Stimulated activated CD4-positive, alpha-beta T cell treated with anti-CD3 and anti-CD28 coated beads, Interleukin-4, amount 100 ng/mL, for 4 hours (primary cell): ENCODE data around the gene DTNA.
"Not testable (repeated sequence)": the region's sequence is repeated elsewhere in the genome, so short reads cannot be mapped to it uniquely, and the experiment has no call there.

ENCODE experiments used
- DNase-seq, 2 experiments: peaks; one replicate each; pipeline ENCODE4 v3.0.0-alpha.2; 2020

The DTNA gene

DNA sequence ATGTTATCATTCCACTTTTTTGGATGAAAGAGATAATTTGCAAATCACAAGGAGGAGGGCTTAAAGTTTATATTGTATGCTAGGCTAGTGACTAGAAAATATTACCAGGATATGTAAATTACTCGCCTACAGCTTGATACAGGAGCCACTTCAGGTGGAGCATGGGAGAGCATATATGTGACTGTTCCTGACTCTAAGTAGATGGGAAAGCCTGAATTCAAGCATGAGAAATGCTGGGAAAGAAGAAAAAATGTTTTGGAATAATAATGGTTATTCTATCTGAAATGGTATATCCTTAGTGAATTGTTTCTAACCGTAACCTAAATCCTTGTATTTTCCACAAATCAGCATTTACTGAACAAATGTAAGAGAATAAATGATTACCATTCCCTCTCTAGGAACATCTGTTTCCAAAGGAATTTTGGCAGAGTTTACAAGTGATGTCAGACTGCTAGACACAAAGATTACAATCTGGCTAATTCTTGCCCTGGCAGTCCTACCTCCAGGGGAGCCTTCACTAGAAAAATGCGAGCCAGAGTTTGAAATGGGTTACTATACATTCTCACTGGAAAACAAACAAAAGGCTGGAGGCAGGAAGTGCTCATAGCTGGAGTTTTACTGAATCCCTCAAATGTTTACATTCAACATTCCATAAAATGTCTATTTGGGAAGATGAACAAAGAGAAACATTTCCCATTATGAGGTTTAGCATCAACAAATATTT is 201.7 kb downstream of the DTNA start:
- no peak for DNase-seq

DNA sequence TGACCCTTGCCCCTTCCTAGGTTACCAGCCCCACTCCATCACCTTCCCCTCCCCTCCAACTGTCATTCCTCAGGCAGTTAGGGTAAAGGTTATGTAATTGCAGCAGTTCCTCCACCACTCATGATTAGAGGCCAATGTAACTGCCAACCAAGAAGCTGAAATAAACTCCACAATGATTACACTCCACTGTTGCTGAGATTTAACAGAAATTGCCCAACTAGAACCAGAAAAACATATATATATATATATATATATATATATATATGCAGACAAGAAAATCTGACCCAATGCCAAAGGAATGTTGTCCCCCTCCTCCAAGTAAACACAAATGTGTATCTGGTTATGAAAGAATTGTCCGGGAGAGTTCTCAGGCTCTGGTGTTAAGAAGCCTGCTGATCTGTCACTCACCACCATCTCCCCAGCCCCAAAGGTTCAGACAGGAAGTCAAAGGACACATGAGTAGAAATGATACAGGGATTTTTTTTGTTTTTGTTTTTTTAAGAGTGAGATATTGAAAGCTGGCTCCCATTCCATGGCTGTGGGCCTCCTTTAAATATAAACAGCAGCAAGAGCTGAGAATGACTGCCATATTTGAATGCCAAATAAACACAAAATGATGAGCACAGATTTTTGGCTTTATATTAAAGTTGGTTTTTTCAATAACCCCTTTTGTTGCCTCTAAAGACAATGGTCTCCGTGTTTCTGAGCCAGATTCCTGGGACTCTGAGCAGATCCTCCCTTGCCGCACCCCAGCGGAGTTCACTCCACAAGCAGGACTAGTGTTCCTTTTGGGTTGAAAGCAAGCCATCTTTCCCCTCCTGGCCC is 204.0 kb downstream of the DTNA start:
- no peak for DNase-seq

DNA sequence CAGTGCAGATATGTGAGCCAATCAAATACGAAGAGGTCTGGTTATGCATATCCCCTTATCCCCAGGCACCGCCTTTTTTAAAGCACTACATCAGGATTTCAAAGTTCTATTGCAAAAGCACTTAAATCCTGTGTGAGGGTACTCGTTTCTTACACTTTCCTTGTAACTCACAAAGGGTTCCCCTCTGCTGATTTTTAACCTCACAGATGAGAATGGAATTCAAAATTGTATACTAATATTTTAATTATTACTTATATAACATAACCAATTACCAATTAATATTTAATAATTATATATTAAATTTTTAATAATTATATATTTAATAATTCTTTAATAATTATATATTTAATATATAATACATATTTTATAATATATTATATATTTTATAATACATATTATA is 204.9 kb downstream of the DTNA start:
- DNase-seq, result no peak

DNA sequence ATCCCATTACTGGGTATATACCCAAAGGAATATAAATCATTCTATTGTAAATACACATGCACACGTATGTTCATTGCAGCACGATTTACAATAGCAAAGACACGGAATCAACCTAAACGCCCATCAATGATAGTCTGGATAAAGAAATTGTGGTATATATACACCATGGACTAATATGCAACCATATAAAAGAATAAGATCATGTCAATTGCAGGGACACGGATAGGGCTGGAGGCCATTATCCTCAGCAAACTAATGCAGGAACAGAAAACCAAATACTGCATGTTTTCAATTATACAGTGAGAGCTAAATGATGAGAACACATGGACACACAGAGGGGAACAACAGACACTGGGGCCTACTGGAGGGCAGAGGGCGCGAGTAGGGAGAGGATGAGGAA is 206.4 kb downstream of the DTNA start:
- DNase-seq, result not testable (repeated sequence)

DNA sequence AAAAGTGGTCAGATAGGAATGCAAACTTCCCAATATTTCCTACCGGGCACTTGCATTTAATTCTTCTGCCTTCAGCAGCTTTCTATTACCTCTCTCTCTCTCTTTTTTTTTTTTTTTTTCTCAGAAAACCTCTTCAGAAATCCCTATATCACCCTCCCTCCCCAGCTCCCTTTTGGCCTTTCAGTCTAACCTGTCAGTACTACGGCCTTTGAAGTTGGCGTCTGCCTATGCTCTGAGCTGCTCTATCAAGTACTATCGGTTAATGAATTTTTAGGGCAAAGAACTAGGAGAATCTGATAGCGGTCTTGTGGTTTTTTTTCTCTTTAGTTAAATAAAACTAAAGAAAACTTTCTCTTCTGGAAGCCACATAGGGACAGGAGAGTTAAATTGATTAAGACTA is 208.8 kb downstream of the DTNA start:
- no peak for DNase-seq

DNA sequence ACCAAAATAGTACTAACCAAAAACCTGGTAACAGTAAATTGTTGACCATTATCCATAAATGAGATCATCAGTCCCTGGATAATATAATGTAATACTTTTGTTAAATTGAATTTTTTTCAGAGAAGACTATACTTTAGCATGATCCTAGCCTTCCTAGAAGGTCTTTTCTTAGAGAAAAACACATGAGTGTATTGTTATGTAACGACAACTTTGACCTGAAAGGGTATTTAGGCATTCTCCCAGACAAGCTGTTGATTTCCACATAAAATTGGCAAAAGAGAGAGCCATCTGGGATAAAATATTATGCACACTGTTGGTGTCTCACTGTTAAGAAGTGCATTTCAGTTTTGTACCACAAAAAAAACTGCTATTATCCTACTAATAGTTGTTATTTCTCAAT is 211.1 kb downstream of the DTNA start:
- no peak for DNase-seq

DNA sequence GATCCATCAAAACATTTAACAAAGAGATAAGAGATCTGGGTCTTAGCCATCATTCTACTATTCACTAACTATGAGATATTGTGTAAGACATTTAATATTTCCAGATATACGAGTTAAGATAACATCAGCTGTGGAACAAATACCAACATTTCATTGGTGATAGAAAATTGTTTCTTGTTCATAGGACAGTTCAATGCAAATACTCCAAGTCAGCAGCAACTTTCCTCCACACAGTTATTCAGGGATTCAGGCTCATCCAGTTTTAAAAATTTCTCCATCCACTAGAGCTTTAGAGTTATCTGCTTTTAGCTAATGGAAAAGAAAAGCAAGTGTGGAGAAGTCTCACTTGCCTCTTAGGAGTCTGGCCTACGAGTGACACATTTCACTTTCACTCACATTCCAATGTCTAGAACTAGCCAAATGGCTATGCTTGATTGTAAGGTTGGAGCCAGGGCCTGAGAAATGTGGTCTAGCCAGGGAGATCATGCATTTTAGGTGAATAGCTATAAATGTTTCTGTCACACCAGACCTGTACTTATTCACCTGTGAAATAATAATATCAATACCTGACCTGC is 211.8 kb downstream of the DTNA start:
- no peak for DNase-seq

DNA sequence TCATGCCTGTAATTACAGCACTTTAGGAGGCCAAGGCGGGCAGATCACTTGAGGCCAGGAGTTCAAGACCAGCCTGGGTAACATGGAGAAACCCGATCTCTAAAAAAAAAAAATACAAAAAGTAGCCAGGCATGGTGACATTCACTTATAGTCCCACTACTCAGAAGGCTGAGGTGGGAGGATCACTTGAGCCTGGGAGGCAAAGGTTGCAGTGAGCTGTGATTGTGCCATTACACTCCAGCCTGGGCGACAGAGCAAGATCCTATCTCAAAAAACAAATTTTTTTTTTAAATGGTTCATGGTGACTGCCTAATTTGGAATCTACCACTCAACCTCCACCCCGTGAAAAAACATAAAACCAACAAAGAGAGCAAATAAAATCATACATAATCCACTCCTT is 212.5 kb downstream of the DTNA start:
- DNase-seq, result not testable (repeated sequence)

DNA sequence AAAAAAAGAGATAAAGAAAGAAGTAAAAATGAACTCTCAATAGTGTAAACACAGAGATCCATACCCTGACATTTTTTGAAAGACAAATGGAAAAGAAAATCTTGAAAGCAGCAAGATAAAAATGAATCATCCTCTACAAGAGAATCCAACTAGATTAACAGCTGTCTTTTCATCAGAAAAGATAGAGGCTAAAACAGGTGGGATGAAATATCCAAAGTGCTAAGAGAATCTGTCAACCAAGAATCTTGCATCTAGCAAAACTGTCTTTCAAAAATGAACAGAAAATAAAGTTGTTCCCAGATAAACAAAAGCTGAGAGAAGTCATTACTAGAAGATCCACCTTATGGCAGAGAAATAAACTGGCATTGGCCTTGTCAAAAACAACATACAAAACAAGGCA is 213.8 kb downstream of the DTNA start:
- DNase-seq, result no peak

DNA sequence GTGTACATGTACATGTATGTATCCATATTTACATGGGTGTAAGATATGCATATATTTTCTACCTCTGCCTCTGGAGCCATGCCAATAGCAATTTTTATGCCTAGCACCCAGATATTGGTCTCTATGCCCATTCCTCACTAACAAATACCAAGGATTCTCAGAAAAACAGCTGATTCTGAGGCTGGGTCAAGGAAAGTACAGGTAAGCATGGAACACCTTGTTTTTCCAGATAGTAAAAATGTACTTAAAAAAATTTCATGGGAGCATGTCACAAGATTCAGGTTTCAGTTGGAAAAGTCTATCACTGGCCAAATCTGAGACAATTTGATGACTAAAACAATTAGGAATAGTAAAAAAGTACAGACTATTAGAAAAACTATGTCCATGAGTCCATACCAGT is 216.6 kb downstream of the DTNA start:
- no peak for DNase-seq

DNA sequence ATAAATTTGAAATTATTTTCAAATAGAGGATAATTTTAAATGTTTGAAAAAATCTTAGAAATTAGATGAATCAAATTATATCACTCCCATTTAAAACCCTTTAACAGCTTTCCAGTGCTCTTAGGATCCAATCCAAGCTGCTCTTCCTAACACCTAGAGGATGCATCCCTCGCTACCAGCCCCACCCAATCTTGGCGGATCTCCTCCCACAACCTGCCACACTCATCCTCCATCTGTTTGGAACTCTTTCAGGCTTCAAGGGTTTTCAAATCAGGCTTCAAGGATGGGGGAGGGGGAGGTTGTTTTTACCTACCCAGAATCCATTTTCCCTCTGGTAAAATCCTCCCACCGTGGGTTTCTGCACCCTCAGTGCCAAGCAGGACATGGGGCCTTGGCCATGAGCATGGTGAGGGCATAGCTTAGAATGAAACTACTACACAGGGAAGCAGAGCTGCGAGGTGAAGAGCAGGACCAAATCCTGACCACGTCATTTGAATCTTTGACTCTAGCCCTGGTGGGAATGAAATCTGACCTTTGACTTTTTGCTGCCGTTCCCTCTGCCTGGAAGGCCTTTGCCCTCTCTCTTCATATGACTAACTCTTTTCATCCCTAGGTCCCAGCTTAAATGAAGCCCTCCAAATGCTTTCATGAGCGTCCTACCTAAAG is 218.1 kb downstream of the DTNA start:
- no peak for DNase-seq

DNA sequence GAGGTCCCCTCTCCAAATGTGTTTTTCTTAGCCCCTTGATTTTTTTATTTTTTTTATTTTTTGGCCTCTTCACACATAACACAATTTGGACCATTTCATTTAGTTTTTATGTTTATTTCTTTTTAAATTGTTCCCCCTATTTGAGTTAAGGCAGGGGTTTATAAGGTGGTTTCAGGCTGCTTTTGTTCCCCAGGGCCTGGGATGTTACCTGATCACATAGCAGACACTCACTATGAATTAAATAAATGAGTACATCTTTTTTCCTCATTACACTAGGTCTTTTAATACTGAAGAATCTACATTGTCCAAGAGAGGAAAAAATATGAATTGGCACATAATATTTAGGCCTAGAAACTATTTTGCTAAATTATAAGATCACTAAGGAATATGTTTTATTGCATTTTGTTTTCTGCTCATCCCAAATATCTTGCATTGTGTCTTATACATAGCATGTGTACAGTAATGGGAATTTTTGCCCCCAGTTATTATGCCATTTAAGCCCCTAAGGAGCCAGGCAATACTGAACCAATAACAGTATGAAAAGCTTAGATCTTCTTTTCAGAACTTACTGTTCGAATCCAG is 218.7 kb downstream of the DTNA start:
- no peak for DNase-seq

DNA sequence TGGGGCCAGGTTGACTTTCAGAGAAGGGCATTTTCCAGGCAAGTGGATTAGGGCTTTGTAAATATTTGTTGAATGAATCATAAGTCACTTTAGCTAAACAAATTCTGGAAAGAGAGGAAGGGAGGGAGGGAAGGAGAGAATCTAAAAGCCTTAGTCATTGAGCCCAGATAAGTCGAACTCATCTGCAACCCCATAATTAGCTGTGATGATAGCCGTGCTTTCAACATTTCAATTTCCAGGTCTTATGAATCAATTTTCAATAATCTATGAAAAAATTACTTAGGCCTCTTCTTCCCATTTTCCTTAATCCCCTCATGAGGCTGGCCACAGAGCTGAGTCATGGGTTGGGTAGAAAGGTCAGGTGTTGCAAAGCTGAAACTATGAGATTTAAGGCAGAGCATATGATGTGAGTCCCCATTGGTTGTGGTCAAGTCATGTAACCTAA is 219.3 kb downstream of the DTNA start:
- DNase-seq, result no peak

DNA sequence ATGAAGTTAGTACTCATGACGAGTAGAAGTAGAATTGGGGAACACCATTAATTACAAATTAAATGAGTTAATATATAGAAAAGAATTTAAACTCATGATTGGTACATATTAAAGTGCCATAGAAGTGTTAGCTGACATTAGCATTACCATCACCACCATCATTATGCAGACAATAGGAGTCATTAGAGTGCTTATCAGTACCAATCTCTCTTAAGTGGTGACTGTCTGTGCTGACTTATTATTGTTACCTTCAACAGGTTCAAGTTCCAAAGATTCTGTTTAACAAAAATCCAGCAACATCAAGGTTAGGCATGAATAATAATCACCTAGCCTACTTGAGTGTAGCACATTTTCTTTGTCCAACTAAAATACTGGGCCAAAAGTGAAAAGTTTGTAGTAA is 222.3 kb downstream of the DTNA start:
- DNase-seq, result no peak

DNA sequence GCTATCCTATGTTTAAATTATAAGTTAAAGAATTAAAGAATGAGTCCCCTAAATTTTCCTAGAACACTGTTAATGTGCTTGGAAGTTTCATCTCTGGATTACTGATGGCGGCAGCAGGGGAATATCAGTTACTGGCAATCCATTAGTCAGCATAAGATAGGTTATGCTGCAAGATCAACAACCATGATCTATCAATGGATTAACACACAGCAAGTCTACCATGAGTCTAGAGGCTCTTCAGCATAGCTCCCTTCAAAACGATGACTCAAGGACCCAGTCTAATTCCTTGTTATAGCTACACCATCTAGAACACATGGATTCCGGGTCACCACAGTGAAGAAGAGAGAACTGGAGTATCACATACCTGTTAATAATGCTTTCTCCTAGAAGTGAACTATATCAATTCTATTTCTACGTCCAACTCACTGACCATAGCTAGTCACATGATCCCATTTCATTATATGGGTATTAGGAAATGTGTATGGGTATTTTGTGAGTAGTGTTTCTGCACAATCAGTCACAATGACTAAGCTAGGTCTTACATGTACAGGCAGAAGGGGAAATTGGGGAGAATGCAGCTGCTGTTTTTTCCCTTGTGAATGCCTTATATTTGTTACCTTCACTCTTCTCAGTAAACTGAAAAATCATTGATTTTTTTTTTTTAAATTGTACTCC is 222.8 kb downstream of the DTNA start:
- no peak for DNase-seq

DNA sequence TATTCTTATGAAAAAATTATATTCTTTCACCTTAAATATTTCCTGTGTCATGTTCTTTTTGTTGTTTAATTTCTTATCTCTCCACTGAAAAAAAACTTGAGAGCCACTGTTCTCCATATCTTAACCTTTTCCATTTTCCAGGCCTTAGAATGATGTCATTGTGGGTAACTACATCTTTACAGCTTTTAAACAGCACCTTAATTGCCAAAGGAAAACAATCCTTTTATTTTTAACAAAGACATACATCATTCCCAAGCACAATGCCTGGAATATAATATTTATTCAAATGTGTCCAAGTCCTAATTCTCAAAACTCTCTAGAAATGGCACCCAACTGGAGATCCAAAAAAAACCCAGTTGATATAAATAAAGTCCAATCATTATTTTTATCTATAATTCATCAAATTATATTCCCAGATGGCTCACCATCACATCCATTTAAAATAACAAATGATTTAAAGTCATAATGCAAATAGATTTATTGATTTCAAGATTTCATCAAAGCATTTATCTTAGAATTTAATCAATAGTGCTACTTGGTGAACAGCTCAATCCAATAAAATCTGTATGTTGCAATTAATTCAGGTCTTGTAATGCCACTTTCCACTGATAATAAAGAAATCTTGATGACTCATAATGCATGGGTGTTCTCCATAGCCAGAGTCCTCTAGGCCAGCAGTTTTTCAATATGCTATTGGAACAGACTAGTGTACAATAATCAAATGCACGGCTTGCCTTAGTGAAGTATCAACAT is 224.0 kb downstream of the DTNA start:
- no peak for DNase-seq

DNA sequence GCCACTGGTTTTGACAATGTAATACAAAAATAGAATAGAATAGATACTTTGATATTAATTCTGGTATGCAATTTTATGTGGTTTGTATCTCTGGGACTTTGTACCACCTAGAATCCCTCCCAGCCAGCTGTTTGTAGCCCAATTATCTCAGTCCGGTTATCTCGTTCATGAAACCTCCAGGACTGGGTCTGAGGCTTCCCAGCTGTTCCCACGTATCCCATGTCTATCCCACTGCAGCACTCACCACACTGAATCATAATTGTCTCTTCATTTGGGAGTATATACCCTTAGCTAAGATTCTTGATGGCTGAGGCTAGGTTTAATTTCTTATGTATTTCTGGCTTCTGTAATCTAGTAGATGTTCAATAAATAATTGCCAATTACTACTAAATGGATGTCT is 226.7 kb downstream of the DTNA start:
- DNase-seq, result no peak

DNA sequence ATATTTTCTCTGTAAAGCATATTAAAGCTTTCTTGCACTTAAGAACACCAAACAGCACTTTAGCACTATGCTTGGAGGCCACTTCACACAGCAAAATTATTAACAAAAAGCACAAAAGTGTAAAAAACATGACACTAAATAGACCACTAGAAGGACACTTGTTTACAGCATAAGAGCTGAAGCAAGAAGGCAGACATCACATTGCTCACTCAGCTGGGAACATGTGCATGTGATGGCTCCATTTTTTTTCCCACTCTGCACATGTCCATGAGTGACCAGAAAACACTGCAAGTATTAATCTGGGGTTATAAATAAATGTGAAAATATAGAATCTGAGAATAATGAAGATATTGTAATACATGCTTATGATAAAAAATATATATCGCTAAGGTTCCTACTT is 228.0 kb downstream of the DTNA start:
- no peak for DNase-seq
